ENCODE measurements around the gene PIK3R1.

The PIK3R1 gene

DNA sequence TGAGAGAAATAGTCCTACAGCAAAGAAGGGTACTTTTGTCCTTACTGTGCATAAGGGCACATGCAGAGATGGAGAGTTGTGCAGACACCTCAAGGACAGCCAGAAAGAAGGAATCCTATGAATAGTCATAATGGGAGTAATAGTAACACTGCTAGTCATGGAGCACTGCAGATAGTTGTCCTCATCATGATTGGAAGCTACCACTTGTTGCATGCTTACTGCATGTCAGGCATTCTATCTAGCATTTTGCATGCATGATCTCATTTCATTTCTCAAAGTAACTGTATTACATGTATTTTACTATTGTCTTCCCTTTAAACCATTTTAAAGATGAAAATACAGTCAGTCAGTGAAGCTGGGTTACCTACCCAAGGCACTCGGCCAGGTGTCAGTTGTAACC is 81.3 kb downstream of the PIK3R1 start:
- DNase-seq (ENCODE audit: low read depth in 3 of 3): no peak

DNA sequence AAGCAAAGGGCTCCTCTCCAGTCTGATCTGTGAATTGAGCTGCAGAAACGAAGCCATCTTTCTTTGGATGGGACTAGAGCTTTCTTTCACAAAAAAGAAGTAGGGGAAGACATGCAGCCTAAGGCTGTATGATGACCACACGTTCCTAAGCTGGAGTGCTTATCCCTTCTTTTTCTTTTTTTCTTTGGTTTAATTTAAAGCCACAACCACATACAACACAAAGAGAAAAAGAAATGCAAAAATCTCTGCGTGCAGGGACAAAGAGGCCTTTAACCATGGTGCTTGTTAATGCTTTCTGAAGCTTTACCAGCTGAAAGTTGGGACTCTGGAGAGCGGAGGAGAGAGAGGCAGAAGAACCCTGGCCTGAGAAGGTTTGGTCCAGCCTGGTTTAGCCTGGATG is 82.1 kb downstream of the PIK3R1 start:
- DNase-seq (ENCODE audit: low read depth in 3 of 3): no peak

DNA sequence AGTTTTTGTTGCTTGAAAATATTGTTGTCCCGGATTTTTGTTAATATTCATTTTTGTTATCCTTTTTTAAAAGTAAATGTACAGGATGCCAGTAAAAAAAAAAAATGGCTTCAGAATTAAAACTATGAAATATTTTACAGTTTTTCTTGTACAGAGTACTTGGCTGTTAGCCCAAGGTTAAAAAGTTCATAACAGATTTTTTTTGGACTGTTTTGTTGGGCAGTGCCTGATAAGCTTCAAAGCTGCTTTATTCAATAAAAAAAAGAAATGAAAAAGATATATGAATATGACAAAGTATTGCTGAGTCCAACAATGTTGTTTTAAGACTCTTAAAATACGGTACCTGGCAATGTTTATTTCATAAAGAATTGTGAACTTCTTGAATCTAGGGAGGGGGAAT is 82.9 kb downstream of the PIK3R1 start:
- no peak for DNase-seq (ENCODE audit: low read depth in 3 of 3)

DNA sequence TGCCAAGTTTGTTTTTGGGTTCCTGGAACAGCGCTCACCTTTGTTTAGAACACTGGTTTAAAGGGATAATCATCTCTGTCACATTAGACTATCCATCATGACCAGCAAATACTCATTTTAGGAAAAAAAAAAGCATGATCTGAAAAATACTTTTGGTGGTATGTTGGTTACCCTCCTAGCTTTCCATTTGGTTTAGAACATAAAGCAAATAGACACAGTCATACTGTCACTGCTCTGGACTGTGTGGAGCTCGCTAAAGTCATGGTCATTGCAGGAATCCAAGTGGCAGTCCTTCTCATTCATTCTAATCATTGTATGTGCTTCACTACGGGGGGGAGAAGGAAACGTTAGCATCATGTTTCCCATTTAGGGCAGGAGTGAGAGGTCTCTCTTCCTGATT is 83.5 kb downstream of the PIK3R1 start:
- no peak for DNase-seq (ENCODE audit: low read depth in 3 of 3)

DNA sequence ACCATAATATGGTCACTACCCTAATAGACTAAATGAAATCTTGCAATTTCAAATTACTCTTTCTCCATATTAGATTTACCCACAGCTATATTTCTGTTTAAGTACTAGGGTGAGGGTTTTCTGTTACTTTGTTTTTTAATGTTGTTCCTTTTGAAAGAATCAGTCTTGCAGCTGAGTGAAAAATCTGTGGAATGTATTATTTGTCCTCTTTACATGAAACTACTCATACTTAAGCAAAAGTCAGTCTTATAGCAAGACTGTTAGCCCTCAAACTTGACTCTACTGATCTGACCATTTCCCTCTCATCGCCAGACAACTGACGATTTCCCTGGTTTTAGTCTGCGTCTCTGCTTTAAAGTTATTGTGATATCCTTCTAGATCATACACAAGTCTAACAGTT is 84.0 kb downstream of the PIK3R1 start:
- DNase-seq (ENCODE audit: low read depth in 3 of 3): no peak

DNA sequence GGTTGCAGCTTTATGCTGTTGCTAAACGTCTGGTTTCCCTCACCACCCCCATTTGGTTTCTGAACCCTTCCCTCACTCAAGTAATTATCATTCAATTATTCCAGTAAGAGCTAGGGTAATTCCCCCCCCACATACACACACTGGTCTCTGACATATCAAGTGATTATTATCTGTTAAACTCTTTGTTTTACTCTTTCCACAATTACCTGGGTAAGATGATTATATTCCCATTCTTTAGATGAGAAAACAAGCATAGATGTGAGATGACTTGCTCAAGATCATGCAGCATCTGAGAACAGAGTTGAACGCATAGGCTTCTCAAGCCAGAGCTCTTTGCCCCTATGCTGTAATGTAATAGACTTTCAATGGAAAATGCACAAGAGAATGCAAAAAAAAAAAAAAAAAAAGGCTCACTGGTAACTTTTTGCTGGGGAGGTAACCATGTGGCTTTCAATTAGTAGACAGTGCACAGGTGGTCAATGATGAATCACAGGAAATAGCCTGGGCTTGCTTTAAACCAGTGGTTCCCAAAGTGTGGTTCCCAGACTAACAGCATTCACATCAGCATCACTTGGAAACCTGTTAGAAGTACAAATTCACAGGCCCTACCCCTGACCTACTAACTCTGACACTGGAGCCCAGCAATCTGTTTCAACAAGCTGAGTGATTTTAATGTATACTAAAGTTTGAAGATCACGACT is 87.6 kb downstream of the PIK3R1 start:
- no peak for DNase-seq (ENCODE audit: low read depth in 3 of 3)

DNA sequence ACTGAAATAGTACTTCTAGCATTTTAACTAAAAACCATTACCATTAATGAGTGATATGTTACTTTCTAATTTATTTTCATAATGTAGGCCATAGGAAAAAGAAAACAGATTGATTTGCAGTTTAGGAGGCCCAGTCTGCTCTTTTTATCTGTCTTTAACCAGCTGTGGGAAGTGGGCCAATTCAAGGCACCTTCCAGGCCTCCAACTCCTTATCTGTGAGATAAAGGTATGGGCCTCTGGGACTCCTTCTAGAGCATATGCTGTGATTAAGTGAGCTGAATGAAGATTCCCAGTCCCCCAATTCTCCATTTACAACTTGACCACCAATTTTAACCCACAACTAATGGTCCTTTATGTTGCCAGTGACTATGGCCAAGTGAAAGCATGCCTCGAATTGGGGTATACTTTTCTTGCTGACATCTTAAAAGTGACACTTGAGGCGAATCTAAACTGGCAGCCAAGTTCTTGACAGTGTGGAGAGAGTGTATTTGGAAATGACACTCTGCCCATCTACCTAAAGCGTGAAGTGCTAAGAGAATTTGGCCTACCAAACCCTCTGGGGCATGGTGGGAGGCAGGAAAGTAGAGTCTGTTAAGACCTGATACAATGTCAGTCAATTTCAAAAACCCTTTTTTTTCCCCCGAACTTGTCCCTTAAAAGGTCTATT is 88.3 kb downstream of the PIK3R1 start:
- no peak for DNase-seq (ENCODE audit: low read depth in 3 of 3)

DNA sequence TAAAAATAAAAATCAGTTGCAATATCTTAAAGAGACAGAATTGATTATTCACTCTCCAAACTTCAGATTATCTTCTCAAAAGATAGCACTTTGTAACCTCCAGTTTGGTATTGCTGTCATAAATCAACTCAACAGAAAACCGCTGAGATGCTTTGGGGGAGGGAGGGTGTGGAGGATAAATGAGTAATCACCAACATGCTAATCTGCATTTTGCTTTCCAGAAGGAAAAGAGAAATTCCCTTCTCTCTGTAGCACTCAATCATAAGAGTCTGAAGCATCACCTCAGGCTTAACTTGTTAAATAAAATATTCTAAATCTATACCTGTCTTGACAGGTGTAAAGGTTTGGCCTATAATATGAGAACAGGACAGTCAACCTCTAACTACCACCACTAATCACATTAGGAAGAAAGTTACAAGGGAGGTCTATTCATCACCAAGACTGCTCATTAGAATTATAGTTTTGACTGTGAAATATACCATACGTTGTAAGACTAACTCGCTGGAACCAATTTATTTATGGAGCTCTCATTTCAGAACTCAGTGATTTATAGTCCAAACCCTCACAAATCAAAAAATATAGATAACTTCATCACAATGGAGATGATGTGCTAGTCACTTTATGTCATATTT is 89.0 kb downstream of the PIK3R1 start:
- DNase-seq (ENCODE audit: low read depth in 3 of 3): no peak

DNA sequence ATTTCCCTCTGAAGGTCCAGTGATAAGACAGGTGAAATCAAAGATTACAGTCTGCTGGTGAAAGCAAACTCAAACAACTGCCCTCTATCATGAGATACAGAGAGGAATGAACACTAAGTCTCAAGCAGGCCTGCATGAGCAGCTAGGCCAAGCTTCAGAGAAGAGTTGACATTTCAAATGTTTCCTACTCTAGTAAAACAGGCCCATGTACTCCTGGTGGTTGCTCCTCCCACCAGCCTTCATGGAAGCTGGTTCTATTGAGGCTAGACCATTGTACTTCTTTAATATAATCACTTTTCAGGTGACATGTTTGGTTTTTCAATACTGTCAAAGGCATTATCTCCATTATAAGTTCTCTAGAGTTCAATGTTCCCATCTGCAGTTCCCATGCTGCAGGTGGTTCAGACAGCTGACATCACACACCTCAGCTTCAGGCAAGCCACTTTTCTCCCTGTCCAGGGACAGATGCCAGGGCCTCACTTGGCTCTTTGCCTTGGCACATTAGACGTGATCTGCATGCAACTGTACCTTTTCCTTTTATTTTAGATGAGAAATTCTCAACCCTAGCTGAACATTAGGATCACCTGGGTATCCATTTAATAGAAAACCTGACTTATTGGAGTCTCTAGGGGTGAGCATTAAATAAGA is 89.8 kb downstream of the PIK3R1 start:
- no peak for DNase-seq (ENCODE audit: low read depth in 3 of 3)

DNA sequence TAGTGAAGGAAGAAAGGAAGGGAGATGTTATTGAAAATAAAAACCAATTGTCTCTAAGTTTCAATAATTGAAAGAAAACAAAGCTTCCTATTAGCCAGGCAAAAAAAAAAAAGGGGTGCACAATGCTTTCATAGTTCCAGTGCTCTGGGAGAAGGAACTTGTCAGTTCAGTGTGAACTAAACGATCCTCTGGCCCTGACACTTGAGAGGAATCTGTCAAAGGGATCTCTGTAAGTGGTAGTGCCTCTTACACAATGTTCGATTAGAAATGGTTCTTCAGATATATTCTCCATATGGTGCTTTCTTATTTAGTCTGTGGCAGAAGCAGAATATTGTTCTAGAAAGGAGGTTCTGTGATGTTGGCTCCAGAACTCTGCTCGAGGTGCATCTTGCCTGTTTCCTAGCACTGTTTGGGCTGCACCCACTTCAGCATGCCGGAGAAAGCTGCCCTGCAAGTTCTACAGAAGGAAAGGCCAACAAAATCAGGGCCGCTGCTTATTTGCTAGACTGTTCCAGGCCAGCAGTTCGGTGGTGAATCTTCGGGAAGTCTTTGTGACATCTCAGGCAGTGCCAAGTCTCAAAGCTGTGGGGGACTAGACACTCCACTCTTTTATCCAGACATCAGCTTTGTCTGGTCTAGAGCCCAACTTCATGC is 90.9 kb downstream of the PIK3R1 start:
- DNase-seq (ENCODE audit: low read depth in 3 of 3): no peak

DNA sequence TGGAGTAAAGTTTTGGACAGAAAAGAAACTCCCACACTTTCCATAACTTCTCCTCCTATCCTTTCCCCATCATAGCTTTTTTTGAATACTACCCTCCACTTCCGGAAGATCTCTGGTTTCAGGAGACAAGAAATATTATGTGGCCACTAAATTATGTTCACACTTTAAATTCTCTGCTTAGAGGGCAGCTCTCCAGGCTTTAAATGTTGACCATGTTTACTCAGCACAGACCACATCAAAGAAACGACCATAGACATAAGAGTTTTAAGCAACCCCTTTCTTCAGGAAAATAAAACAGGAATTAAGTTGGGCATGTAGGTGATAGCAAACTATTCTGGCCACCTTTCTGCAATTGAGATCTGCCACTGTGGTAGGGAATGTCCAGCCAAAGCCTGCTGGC is 97.8 kb downstream of the PIK3R1 start:
- no peak for DNase-seq (ENCODE audit: low read depth in 3 of 3)

DNA sequence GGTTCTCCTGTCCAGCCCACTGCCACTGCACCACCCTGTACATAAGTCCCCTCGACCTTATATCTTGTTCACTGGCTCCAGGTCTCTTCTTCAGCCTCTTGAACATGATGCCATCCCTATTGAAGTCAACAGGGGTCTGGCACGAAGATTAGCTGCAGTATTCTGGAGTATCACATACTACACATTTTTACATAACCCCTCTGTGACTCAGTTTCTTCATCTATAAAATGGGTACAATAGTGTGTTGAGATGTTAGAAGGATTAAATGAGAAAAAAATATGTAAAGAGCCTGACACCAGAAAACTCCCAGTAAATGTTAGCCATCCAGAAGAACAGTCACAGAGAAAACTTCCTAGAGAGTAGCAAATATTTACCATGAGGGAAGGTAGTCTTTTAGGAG is 98.9 kb downstream of the PIK3R1 start:
- no peak for DNase-seq (ENCODE audit: low read depth in 3 of 3)

DNA sequence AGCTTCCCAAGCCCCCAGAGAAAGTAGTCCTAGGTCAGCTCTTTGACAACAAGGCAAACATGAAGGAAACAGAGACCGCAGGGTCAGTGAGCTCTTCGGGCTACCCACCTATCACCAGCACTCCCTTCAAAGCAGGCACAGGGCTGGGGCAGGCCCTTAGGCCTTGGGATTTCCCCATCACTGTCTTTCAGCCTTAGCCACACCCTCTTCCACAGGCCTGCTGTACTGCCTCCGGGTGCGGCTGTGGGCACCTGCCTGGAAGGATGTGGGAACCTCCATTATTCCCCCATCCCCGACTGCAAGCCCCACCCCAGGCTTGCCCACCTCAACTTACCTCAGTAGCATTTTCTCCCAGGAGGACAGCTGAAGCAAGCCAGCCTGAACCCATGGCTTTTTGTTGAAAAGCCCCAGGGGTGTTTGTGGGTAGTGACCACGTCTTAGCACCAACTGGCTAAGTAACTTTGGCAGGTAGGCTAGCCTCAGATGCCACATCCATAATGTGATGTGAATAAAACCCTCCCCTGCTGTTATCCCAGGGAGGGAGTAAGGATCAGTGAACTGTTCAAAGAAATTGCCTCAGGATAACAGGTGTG is 100.2 kb downstream of the PIK3R1 start:
- DNase-seq (ENCODE audit: low read depth in 3 of 3): peak in 1 of 3 donors; percentile 4

DNA sequence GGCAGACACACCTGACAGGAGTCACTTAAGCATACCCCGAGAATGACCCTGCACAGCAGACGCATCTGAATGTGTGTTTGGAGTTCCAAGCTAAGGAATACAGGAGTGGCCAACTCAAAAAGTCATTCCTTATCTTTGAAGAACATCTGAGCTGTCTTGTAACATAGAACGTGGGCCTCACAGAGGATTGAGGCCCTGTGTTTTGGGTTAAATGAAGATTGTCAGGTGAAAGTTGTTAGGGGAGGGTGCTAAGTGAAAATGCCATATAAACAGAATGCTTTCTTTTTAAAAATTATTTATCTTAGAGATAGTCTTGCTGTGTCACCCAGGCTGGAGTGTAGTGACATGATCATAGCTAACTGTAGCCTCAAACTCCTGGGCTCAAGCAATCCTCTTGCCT is 100.9 kb downstream of the PIK3R1 start:
- no peak for DNase-seq (ENCODE audit: low read depth in 3 of 3)

DNA sequence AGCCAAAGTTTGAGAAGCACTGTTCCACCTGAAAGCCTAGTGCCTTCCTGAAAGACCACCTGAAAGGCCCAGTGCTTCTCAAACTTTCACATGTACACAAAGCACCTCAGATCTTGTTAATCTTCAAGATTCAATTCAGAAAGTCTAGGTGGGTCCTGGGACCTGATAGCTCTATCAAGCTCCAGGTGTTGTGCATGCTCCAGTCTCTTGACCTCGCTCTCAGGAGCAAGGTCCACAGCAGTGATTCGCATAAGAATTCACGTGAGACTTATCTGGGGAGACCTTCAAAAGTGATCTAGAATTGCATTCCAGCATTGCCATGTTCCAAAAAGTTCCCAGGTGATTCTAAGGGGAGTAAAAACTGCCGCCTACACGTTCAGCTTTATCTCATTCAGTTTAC is 102.1 kb downstream of the PIK3R1 start:
- no peak for DNase-seq (ENCODE audit: low read depth in 3 of 3)

DNA sequence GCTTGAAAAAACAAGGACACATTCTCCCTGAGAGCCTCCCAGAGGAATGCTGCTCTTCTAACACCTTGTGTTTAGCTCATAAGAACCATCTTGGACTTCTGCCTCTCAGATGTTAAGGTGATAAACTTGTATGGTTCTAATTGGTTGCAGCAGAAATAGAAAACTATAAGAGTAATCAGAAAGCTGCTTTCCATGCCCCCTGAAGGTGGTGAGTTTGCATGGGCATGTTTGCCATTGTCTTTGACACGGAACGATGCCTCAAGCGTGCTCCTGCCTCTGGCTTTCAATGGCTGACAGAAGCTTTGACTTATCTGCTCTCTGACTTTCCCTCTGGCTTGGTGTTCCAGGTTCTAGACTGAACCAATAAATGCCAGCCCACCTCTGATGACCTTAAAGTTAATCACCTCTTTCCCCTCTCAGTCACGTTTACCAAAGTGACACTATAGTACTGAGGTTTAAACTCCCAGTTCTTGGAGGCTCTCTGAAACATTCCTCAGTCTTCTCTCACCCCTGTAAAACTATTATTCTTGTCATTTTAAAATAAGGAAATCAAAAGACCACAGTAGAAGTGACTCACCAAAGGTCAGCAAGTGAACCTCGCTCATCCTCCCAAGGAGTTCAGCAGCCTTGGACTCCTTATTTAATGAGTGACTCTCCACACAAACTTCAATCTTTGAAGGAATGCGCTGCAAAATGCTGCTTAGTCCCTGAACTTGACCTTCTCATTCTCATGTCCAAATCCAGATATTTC is 103.6 kb downstream of the PIK3R1 start:
- no peak for DNase-seq (ENCODE audit: low read depth in 3 of 3)

DNA sequence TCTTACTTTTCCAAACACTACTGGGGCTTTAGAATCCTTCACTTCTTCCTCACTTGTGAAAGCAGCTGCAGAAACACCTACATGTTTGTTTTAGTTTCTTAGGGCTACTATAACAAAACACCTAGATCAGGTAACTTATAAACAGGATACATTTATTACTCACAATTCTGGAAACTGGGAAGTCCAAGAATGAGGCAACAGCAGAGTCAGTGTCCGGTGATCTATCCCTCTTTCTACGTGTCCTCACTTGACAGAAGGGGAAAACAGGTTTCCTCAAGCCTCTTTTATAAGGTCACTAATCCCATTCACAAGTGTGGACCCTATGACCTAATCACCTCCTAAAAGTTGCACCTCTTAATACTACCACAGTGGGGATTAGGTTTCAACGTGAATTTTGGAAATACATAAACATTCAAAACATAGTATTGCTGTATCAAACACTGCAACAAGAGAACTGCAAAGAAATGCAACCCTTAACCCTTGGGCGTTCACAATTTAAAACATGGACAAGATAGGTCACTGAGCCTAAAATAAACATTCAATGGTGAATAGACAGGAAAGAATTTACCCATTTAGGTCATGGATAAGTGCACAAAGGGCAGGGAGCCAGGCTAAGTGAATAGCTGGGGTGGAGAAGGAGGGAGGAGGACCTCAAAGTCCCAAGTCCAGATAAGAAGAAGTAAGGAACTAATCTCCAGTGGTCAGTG is 104.3 kb downstream of the PIK3R1 start:
- no peak for DNase-seq (ENCODE audit: low read depth in 3 of 3)

DNA sequence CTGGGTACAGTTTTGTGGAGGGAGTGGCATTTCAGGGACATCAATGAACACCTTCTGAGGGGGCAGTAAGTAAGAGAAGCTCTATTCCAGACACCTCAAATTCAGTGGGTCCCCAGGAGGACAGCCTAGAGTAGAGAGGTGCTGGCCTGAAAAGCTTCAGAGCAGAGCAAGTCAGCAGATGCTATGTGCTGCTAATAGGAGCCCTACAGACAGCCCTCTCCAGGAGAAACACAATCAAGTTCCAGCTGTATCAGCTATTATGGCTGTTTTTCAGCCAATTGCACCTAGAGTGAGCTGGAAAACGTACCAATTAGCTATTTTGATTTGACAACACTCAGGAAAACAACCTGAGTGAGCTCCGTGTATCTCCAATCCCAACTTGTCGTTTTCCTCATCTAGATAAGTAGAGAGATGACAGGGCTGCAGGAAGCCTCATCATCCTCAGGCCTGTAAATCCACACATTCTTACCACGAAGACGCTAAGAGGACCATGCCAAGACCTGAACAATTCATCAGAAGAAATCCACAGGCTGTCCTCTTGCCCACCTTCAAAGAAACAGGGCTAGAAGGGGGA is 104.9 kb downstream of the PIK3R1 start:
- DNase-seq (ENCODE audit: low read depth in 3 of 3): no peak

DNA sequence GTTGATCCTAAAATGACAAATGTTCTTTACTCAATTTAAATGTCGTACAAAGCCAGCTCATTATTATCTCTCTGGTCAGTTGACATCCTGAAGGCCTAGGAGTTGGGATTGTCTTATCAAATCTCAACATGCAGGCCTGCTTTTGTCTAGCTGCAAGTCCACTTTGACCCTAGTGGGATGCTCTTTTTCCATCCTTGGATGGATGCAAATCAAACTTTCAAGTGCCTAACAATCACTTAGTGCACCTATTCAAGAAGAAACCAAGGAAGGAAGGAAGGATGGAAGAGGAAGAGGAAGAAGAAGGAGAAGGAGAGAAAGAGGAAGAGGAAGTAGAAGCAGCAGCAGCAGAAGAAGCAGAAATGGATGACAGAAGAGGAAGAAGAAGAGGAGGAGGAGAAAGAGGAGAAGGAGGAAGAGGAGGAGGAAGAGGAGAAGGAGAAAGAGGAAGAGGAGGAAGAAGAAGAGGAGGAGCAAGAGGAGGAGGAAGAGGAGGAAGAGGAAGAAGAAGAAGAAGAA is 109.6 kb downstream of the PIK3R1 start:
- no peak for DNase-seq (ENCODE audit: low read depth in 3 of 3)
